RCC 7860 (cell line): ENCODE results near the gene PURA.

ENCODE experiments used
- DNase-seq: peaks from one replicate; pipeline ENCODE4 v3.0.0-alpha.2; 2015; ENCODE audit warnings: low spot score
- FAIRE-seq: peaks from 2 replicates; lab custom pipeline; 2012; peaks lifted over from hg19 to GRCh38; lab: Jason Lieb, UNC

The PURA gene

DNA sequence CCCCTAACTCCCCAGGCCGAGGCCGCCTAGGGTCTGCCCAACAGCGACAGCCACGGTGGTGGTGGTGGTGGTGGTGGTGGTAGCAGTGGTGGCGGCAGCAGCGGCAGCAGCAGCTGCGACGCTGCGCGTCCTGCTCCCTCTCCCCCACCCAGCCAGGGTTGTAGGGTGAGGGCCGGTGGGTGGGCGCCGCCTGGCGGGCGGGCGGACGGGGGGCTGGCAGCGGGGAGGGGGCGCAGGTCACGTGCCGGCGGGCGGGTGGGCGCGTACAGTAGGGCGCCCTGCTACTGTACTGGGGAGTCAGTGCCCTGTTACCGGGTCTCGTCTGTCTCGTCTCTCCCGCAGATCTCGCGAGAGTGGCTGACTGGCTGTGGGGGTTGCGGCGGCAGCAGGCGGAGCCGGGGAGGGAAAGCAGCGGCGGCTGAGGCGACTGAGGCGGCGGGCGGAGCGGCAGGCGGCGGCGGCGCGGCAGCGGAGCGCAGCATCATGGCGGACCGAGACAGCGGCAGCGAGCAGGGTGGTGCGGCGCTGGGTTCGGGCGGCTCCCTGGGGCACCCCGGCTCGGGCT, at the start of gene PURA:
TSS of gene PURA (plus strand) at position 411 of the 565 bp plus-strand sequence. CDS start at position 484, 73 bp downstream.
- peak; percentile 90 for DNase-seq
- no peak for FAIRE-seq

DNA sequence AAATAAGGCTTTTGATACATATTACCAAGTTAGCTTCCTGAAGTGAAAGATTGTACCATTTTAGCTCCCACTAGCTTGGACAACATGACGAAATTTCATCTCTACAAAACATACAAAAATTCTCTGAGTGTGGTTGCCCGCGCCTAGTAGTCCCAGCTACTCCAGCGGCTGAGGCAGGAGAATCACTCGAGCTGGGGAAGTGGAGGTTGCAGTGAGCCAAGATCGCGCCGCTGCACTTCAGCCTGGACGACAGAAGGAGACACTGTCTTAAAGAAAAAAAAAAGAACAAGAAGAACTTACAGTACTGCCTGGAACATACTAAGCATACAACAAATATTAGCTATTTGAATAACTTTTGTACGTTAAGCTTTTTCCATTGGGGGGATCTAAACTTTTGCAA, 41.1 kb upstream of the PURA start:
- FAIRE-seq (no peak), DNase-seq (no peak)

DNA sequence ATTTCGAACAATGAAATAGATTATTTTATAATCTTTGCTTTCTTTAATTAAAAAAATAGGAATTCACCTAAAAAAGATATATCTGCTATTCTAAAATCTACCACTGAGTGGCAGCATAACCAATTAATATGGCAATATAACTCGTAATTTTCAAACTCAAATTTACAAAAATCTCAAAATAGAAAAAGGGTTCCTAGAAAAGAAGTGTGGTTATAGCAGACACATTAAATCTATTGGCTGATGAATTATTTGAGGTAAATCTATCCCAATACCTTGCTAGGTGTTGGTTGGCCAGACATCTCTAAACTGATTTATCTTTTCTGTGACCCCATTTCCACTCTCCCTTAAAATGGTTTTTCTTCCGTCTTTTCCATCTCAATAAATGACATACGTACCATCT, 40.6 kb upstream of the PURA start:
- DNase-seq (peak; percentile 16), FAIRE-seq (peak; percentile 91)

DNA sequence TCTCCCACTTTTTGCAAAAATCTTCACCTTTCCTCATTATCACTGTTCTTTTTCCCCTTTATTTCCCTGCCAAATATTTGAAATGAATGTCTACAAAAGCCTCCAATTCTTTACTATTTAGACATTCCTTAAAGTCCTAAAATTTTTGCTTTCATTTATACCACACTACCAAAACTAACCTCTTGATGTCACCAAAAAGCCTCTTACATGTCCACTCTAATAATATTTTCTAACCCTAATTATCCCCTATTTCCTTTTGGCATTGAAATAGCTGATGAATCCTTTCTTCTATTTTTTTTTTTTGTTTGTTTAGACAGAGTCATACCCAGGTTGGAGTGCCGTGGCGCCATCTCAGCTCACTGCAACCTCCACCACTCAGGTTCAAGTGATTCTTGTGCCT, 38.5 kb upstream of the PURA start:
- FAIRE-seq (peak; percentile 46), DNase-seq (no peak)

DNA sequence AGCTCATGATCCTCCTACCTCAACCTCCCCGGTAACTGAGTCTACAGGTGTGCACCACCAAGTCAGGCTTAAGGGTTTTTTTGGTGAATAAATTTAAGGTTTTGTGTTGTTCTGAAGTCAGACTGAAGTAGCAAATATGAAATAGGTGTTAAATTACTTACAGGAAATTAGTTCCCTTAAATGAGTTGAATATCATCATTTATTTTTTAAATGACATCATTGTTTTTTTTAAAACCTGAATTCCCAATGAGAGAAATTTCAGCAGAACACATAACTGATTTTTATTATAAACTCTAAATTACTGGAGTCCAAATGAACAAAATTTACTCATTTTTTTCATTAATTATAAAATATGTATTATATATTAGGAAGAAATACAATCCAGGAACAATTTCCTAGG, 37.8 kb upstream of the PURA start:
- FAIRE-seq, result no peak

DNA sequence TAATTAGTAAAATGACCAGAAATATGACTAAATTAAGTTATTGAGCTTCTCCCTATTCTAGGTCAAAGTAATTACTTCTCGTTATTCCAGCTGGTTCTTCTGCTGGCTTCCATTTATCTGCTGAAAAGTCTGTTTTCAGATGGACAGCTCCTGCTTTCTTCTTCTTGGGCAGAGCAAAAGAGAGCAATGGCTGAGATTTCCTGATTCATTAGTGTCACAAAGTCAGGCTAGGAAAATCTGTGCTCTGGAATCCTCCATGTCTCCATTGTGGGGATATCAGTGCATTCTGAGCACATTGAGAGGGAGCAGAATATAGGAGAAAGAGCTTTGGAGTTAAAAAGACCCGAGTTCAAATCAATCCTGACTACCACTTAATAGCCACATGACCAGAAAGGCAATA, 37.1 kb upstream of the PURA start:
- DNase-seq (no peak), FAIRE-seq (no peak)

More for the DNA sequence above, 37.8 kb upstream of the PURA start:
- no peak for DNase-seq

DNA sequence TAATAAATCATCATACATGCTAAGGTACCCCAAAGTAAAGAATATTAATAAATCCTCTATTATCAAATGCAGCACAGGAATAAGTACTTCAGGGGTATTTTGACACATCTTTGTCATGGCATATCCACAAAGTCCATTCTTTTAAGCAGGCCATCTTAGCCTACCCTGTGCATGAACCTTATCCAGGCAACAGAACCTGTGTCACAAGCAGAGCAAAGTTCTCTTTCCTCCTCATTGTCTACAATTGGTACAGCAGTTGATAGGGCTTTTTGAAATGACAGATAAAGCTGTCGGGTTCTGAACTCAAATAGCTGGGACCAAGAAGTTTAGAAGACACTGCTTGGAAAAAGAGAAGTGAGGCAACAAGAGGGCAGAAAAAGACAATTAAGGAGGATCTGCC, 30.8 kb upstream of the PURA start:
- FAIRE-seq (no peak), DNase-seq (no peak)

DNA sequence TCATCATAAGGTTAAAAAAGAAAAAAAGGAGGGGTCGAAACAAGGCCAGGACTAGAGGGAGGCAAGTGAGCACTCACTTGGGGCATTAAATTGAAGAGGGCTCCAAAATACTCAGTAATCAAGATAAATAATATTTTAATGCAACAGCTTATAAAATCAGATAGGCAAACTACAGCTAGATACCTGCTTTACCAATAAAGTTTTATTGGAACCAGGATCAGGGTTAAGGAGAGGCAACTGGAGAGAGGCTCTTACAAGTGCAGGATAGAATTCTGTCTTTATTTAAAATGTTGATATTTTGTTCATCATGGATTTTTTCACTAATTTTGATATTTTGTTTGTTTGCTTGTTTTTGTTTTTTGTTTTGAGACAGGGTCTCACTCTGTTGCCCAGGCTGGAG, 30.3 kb upstream of the PURA start:
- FAIRE-seq, result no peak
- no peak for DNase-seq

DNA sequence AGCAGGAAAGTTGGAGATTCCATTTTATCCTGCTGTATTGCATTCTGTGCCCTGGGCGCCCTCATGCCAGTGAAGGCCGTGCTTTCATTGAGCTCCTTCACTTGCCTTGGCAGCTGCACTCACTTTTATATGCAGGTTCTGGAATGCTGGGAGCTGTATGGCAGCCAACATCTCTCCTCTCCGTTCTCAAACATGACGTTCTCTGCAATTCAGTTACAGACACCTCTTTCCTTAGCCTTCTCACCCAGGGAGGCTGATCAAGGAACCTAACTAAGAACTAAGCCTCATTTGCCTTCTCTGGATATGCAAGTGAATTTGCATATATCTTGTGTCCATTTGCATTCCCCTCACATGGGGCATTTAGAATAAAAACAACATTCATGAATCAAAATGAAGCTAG, 29.4 kb upstream of the PURA start:
- DNase-seq (no peak), FAIRE-seq (no peak)

DNA sequence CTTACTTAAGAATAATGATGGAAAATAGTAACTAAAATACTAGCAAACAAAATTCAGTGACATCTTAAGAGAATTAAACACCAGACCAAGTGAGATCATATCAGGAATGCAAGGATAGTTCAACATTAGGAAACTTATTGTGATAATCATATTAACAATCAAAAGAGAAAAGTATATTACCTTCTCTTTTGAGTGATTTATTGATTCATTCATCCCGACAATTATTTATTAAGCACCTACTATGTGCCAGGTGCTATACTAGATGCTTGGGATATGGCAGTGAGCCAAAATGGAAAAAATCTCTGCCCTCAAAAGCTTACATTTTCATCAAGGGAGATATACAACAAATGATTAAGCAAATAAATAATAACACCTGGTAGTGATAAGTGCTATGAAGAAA, 23.7 kb upstream of the PURA start:
- FAIRE-seq (no peak), DNase-seq (no peak)

DNA sequence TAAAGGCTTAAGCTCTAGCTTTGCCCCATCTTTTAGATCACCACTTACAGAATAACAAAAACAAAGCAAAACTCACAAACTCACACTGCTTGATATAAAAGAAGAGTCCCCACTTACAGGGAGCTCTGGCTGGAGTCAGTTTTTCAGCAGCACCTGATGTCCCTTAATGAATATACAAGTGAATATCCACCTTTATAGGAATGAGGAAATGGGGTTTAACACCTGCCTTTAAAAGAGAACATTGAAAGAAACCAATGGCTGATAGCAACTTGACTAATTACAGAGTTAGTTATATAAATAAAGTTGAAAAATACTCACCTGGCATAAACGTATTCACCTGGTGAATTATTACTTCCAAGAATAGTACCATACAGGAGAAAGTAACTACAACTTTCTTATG, 20.7 kb upstream of the PURA start:
- FAIRE-seq, result no peak
- DNase-seq, result no peak

DNA sequence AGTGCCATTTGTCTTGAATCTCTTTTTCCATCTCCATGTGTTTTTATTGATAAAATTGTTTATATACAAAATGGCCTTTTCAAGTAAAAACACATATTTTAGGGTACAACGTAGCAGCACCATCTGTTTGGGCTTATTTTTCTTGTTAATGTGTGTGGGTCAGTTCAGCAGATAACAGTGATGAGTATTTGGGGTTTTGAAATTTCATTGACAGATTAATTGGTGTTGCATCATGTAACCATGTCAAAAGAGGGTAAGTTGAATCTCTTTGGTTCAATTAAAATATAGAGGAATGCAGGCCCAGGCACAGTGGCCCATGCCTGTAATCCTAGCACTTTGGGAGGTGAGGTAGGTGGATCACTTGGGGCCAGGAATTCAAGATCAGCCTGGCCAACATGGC, 20.0 kb upstream of the PURA start:
- DNase-seq (no peak), FAIRE-seq (no peak)

DNA sequence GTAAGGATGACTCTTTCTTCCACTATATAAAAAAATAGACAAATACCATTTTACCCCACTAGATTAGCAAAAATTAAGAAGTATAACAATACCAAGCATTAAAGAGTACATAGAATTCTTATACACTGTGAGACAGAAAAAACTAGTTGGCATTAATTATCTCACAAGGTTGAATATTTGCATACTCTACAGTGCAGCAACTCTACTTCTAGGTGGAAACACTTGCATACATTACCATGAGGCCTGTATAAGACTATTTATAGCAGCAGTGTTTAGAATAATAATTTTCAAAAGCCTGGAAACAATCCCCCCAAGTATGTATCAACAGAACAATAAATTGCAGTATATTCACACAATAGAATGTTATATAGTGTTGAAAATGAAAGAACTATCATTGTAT, 19.0 kb upstream of the PURA start:
- DNase-seq (no peak), FAIRE-seq (no peak)

DNA sequence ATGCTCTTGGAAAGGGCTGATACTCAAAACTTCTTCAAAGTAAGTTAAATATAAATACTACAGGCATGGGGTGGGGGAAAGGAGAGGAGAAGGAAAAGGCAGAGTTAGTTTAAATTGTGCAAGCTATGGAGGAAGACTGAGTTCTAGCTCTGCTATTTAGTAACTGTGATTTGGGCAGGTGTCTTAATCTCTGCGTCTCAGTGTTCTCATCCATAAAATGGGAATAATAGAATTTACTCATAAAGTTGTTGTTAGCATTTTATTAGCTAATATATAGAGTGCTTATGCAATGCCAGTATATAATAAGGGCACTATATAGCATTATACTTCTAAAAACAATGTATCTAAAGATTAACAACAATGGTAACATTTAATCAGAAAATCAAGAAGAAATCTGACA, 12.7 kb upstream of the PURA start:
- FAIRE-seq (no peak), DNase-seq (no peak)

DNA sequence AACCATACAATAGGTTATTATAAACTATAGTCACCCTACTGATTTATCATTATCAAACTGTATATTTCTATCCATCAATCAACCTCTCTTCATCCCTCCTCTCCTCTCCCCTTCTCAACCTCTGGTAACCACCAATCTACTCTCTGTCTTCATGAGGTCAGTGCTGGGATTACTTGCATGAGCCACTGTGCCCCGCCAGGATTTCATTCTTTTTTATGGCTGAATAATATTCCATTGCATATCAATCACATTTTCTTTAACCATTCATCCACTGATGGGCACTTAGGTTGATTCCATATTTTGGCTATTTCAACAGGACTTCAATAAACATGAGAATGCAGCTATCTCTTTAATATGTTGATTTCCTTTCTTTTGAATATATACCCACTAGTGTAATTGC, 10.8 kb upstream of the PURA start:
- FAIRE-seq, result no peak

DNA sequence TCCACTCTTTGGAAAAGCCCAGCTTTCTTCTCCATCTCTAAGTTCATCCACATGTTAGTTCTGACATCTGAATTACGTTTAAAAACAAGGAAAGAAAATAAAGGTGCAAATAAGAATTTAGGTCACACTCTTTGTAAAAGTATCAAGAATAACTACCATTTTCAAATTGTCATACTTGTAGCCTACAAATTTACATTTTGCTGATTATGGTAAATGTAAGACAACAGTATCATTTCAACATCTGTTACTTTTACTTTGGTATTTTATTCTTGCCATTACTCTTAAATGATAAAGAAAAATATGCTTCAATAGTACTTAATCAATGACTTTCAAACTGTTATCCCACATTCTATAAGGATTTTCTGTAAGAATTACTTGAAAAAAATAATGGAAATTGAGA, 9.8 kb upstream of the PURA start:
- FAIRE-seq, result no peak
- DNase-seq, result no peak

More for the DNA sequence above, 10.8 kb upstream of the PURA start:
- no peak for DNase-seq

DNA sequence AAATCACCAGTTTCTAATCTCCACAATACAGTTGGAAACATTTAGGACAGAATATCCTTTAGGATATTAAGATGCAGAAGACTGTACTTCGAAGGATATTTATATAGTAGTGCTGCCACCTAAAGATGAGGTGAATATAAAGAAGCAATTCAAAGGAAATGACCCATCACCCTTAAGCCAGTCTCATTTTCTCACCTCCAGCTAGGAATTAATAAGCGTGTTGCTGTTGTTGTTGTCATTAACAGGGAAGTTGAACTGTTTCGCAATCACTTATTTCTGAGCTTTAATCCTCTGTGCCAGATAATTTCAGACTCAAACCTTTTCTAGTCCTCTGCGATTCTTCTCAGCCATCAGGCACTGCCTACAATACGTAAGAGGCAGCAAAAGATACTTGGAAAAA, 7.8 kb upstream of the PURA start:
- no peak for DNase-seq
- FAIRE-seq, result no peak

DNA sequence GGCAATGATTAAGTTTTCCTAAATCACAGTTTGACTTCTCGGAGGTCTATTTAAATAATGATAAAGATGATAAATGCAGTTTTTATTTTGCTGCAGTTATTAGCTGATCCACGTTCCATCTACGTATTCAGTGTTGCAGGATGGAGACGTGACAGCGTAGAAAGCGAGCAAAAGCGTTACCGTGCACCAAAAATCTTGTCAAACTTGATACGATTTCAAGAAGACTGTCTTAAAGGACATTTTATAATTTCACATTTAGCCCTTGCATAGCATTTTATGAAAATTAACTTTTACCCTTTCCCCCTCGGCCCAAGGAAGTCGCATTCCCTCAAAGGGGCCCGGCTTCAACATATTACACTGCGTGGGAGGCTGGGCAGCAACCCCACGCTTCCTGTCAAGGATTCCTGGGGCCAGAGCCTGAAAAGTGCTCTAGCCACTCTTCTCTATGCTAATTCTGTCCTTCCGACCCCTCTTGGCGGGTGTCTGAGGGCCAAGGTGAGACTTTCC, 7.1 kb upstream of the PURA start:
- no peak for FAIRE-seq

DNA sequence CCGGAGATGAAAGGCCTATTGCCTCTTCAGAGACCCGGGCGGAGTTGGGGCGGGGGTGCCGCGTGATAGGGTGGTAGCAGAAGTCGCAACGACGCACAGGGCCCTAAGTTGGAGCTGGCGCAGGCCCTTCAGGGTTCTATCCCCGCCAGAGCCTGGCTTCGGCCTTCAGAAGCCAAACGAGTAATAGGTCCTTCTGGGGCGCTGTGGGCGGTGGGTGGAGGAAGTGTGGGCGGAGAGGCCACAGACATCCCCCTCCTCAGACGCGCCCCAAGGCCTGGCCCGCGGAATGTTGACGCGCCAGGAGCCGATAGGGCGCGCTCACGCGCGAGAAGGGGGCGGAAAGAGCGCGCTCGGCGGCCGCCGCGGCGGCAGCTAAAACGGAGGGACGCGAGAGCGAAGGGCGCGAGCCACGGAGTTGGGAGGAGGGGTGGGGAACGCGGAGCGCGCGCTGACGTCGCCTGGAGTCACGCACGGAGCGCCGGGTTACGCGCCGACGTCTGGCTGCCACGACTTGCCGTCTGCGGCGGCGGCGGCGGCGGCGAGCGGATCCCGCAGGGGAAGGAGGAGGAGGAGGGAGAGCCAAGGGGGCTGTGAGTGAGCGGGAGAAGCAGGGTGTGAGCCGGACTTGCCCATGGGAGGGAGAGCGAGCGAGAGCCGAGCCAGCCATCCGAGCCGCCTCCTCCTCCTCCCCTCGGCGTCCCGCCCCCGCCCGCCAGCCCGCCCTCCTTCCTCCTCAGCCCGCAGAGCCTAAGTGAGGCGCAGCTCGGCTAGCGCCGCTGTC, 6.4 kb upstream of the PURA start:
- DNase-seq, result peak; percentile 77
- FAIRE-seq, result no peak

More for the DNA sequence above, 7.1 kb upstream of the PURA start:
- DNase-seq, result no peak

DNA sequence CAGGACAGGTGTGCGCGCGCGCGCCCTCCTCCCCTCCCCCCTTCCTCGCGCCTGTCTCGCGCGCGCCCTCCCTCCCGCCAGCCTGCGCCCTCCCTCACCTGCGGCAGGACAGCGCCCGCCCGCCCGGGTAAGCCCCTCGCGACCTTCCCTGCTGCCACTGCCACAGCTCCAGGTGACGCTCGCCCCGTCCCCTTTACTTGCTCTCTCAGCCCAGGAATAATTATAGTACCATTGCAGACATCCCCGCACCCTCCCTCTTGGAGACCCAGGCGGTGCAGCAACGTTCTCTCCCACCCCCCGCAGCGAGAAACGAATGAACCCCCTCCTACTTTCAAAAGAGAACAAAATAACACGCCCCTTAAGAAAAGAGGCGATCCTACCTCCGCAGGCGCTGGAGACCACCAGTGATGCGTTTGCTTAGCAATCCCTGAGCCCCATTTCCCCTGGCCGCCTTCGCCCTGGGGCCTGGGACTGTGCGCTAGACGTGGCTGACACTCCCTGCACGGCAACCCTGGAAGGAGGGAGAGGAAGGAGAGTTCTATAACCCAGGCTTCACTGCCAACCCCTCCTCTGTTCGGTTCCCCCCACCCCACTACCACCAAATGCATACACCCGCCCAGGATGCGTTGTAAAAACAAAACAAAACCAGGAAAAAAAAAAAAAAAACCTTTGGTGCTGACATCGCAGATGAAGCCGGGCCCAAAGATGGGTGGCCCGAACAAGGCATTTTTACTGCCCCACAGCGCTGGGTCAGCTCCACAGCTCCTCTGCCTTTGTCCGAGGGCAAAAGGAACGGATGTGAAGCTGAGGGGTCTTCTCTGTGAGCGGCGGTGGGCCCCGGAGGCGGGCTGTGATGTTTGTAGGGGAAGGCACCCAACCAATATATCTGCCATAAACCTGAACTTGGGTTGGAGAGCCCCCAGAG, 5.6 kb upstream of the PURA start:
- DNase-seq (no peak), FAIRE-seq (no peak)

DNA sequence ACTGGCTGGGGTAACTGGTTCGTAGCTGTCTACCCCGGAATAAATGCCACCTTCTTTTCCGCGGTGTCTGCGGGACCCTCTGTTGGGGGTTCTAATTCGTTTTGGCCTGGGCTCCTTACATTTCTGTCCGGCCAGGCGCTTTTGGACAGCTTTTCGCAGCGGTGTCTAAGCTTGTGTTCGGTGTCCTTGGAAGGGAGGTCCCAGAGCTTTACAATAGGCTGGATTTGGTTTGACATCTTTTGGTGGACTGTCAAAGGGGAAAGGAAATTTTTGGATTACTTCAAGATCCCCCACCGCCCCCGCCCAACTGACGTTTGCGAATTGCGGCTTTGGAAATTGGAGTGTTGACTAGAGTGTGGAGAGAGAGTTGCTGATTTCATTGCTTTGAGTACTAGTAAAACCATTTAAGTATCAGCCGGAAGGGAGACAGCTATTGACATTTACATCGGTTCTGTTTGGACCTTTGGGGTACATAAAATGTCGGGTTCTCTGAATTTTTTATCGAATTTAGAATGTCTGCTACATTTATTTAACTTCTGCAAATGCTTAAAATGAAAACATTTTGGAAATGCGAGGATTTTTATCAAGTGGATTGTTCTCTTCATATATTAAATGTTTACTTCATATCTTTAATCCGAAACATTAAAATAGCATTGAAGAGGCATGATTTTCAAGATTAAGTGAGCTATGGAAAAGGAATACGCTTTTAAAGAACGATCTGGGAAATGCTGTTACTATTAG, 4.7 kb upstream of the PURA start:
- FAIRE-seq, result no peak
- DNase-seq, result no peak
